Fibroblast of pulmonary artery (primary cell): ENCODE results near the gene OR10K2.

ENCODE experiments used
- DNase-seq: peaks from one replicate; pipeline ENCODE4 v3.0.0-alpha.2; 2010; ENCODE audit warnings: low read depth
- H3K4me3 ChIP-seq: replicated peaks from 2 replicates; pipeline ENCODE4 v1.5.1; 2011; ENCODE audit warnings: low read depth, mild to moderate bottlenecking, control low read depth, low read length, moderate library complexity
- CTCF ChIP-seq: IDR thresholded peaks from 2 replicates; pipeline ENCODE4 v1.5.1; 2011; ENCODE audit warnings: mild to moderate bottlenecking, control low read depth, low read length, inconsistent platforms; ENCODE audit errors: missing control alignments

The OR10K2 gene

GRCh38 chr1:158371188-158371953 is 54.7 kb downstream of the OR10K2 start:
- DNase-seq = no peak
- TF ChIP-seq CTCF = no peak
- no peak overlapping the region for H3K4me3 ChIP-seq
